ENCODE data around the gene DAZAP1.
A peak's percentile ranks its signal among the peaks of the same experiment; 100 is the strongest.

The DAZAP1 gene

DNA sequence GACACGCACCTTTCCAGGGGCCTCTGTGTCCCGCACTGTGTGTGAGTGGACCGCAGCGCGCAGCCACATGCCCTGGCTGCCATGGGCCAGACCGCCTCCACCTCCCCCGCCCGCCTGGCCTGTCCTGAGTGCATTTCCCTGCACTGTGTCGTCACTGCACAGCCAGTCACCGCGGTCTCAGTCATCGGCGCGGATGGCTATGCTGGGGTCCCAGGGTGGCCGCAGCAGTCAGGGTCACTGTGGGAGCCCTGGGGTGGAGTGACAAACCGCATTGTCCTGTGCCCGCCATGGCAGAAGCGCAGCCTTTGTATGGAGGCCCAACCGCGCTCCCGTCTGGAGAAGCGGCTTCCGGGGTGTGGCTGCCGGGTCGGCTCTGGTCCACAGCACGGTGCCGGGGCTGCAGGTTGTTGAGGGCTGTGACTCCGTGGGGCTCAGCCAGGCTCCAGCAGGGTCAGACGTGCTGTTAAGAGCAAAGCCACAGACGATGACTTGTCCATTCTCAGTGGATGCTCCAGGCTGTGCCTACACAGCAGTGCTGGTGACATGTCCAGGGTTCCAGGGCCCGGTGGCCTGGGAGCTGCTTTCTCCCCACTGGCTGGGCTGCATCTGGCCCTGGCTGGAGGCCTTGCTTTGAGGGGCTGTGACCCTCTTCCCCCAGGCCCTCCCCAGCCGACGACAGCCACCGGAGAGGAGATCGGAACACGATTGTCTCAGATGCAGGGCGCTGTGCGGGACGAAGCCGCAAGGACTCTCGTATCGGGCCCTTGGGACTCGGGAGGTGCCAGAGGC lies 30.0 kb upstream of the DAZAP1 start:
- no peak for DNase-seq (ENCODE audit: low read depth)

- no peak for DNase-seq (ENCODE audit: low read depth)
Observed at GRCh38 chr19:1377965-1378785, 29.2 kb upstream of the DAZAP1 start.

DNA sequence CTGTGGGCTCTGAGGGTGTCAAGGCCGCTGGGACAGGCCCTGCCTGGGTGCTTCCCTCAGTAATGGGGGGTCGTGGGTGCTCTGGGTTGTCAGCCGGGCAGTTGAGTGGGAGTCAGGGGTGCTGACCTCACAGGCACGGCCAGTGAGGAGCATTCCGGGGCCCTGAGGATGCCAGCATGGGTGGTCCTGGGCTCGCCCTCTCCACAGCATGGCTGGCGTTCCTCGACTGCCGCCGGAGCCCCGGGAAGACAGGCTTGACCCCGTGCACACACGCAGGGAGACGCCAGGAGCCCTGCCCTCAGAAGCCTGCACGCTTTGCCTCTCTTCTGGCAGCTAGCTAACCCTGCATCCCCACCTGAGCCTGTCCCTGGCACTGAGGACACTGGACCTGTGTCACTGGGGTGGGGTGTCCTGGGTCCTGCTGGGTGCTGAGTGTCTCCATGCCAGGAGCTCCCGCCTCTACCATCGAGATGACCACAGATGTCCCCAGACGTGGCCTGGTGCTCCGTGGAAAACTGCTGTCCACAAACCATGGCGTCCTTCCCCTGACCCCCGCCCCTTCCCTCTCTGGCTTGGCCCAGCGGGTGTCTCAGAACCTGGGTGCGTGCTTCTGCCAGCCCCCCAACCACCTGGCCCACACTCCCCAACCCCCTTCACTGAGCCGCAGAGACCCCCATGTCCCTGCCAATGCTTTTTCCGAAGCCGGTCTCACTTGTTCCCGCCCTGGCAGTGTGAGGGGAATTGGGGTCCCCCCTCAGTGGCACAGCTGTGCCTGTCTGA lies 28.1 kb upstream of the DAZAP1 start:
- DNase-seq (ENCODE audit: low read depth): no peak

DNA sequence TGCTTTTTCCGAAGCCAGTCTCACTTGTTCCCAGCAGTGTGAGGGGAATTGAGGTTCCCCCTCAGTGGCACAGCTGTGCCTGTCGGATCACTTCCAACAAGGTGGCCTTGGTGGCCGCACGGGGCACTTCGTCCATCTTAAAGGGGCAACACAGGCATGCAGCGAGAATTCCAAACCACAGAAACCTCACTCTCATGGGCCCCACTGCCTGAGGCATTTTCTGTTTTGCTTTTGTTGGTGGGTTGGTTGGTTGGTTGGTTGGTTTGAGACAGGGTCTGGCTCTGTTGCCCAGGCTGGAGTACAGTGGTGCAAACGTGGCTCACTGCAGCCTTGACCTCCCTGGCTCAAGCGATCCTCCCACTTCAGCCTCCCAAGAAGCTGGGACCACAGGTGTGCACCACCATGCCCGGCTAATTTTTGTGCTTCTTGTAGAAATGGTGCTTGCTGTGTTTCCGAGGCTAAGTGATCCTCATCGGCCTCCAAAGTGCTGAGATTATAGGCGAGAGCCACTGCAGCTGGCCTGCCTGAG lies 27.4 kb upstream of the DAZAP1 start:
- DNase-seq (ENCODE audit: low read depth): no peak

GRCh38 chr19:1382250-1382649 lies 25.1 kb upstream of the DAZAP1 start:
- DNase-seq (ENCODE audit: low read depth): no peak

DNA sequence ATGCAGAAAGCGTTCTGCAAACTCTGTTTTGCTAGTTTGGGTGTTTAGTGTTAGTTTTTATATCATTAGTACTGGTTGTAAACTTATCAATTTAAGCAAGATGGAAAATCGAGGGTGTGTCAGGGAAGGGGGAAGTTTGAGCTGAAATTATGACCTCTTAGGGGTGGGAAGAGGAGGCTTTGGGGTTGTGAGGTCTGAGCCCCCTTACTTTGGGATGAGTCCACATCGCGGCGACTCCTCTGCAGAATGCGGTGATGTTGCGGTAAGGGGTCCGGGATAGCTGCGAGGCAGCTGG lies 24.4 kb upstream of the DAZAP1 start:
- no peak for DNase-seq (ENCODE audit: low read depth)

DNA sequence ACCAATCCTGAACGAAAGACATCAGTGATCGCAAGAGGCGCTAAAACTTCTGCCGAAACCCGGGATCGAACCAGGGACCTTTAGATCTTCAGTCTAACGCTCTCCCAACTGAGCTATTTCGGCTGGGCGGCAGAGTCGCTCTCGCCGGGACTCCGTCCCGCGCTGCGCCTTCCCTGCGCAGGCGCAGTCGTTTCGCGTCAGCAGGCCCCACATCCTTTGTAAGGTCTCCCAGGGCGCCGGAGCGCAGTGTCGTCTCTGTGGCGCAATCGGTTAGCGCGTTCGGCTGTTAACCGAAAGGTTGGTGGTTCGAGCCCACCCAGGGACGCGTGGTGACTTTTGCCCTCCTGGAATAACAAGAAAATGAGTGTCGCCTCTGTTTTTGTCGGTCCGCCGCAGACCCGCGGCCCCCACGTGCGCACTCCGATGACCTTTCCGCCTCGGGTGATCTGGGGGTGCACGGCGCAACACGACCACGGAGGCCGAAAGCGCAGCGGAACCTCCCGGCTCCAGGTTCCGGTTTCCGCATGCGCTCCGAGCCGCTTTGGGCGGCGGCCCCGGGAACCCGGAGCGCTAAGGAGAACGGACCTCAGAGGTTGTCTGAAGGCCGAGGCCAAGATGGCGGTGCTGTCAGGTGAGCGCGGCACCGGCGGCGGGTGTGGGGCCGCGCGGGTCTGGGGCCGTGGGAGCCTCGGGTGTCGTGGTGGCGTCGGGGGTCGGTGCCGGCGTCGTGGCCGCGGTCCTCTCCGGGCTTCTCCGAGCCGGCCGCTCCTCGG lies 23.9 kb upstream of the DAZAP1 start, which contains the start of gene NDUFS7:
Gene NDUFS7 (plus strand): TSS at position 596 of the 773 bp plus-strand sequence. CDS start 20 bp downstream, at position 616.
- DNase-seq (ENCODE audit: low read depth): peak; percentile 80

DNA sequence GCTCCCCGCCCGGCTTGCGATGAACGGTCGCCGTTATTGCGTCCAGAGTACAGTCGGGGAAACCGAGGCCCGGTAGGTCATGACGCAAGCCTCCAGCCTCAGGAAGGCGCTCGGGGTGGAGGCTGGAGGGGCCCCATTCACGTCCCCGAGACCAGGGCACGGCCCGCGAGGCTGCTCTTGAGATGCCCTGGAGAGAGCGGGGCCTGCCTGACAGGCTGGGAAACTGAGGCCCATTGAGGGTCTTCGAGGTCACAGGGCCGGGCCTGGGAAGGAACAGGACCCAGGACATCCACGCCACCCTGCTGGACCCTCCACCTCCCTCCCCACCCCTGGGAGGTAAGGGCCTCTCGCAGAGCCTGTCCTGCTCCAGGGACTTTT lies 23.3 kb upstream of the DAZAP1 start:
- DNase-seq (ENCODE audit: low read depth): no peak

DNA sequence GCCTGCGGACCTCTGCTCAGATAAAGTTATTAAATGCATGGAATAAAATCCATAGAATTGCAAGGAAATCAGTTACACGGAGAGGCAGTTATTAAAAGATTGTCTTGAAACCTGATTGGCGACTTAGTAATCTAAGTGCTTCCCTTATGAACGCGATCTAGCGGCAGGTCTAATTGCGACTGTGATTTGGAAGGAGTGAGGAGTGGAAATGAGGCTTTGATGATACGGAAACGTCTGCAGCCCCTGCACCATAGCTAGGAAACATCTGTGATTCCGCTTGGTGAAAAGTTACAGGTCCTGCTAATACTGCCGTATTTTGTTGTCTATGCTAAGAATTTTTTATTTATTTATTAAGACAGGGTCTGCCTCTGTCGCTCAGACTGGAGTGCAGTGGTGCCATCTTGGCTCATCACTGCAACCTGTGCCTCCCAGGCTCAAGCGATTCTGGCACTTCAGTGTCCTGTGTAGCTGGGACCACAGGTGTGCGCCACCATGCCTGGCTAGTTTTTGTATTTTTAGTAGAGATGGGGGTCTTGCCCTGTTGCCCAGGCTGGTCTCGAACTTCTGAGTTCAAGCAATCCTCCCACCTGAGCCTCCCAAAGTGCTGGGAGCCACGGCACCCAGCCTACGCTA lies 22.8 kb upstream of the DAZAP1 start:
- DNase-seq (ENCODE audit: low read depth): no peak

- DNase-seq (ENCODE audit: low read depth): no peak
Observed at GRCh38 chr19:1385816-1386215, 21.6 kb upstream of the DAZAP1 start.

GRCh38 chr19:1386945-1387683 lies 20.3 kb upstream of the DAZAP1 start:
- no peak for DNase-seq (ENCODE audit: low read depth)

DNA sequence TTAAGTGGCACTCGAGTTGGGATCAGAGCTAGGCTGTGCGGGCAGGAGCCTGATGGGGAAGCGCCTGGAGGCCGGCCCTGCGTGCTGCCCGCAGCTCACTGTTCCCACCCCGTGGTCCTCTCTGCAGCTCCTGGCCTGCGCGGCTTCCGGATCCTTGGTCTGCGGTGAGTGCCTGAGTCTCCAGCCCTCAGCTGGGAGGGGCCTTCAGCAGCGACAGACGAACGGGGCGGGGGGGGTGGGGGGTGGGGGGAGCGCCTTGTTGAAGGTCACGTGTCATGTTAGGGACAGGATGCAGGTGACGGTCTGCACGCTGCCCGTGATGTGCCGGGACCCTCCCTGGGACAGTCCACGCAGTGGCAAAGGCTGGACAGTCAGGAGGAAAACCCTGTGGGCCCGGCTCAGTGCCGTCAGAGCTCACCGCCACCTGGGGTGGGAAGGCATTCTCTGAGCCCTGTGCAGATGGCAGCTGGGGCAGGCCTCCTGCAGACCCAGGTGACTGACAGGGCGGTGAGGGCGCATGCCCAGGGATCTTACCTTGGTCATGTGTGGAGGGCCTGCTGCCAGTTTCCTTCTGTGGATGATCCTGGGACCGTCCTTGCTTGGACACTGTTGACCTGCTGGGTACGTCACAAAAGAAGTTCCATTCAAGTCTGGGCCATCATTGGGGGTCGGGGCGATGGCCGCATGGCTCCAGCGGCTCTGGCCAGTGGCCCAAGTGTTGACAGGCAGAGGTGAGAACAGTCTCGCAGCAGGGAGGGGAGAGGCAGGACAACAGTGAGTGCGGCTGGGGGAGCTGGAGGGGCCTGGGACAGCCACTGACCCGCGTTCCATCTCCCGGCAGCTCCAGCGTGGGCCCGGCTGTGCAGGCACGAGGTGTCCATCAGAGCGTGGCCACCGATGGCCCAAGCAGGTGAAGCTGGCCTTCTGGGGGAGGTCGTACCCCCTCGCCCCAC lies 19.4 kb upstream of the DAZAP1 start:
- no peak for DNase-seq (ENCODE audit: low read depth)

DNA sequence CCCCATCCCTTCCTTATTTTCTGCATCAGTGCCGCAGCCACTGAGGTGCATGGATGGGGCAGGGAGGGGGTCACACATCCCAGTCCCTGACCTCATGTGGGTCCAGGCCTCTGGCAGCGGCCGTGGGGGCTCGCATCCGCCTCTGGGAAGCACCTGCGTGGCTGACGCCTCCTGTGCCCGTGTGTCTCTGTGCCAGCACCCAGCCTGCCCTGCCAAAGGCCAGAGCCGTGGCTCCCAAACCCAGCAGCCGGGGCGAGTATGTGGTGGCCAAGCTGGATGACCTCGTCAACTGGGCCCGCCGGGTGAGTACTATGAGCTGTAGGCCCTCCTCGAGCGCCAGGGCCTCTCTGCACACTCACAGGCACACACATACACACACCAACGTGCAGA lies 18.8 kb upstream of the DAZAP1 start:
- no peak for DNase-seq (ENCODE audit: low read depth)

- no peak for DNase-seq (ENCODE audit: low read depth)
Observed at GRCh38 chr19:1389033-1389940, 18.1 kb upstream of the DAZAP1 start.

DNA sequence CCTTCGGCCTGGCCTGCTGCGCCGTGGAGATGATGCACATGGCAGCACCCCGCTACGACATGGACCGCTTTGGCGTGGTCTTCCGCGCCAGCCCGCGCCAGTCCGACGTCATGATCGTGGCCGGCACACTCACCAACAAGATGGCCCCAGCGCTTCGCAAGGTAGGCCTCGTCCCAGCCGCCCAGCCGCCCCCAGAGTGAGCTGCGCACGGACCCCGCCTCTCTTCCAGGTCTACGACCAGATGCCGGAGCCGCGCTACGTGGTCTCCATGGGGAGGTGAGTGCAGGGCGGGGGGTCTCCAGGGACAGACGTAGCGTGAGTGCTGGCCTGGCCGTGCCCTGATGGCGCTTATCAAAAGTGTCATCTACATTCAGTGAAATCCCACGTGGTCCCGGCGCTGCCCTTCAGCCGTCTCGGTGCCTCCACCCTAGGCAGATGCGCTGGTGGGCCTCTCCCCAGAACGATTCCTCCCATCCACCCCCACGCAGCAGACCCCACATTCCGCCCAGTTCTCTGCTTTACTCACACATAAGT lies 16.4 kb upstream of the DAZAP1 start:
- DNase-seq (ENCODE audit: low read depth): no peak

DNA sequence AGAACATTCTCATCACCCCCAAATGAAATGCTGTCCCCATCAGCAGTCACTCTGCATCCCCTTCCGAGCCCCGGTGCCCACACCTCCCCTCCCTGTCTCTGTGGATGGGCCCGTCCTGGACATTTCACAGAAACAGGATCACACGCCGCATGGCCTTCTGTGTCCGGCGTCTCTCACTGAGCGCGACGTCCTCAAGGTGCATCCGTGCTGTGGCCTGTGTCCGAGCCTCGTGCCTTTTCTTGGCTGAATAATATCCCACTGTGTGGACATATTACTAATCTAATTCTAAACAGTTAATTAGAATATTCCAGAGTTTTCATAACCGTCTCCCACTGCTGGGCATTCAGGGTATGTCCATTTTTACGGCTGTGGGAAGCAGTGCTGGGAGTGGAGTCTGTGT lies 15.0 kb upstream of the DAZAP1 start:
- no peak for DNase-seq (ENCODE audit: low read depth)

DNA sequence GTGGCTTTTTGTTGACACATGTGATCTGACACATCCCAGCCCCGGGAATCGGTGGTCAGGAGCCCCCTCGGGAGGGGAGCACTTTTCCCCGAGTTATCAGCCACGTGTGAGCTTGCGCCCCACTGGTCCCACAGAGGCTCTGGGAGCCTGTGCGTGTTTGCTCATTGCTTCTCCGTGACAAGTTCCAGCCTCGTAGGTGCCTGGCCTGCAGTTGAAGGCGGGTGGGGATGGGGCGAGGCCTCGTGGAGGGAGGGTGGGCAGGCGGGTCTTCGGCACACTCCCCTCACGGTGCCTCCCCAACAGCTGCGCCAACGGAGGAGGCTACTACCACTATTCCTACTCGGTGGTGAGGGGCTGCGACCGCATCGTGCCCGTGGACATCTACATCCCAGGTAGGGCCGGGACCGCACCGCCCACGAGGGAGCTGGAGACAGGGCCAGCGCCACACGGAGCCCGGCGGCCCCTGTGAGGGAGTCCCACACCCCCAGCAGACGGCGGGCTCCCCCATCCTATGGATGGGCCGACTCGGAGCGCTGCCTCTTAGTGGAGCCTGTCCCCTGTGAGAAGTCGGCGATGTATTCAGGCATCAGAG lies 14.4 kb upstream of the DAZAP1 start:
- no peak for DNase-seq (ENCODE audit: low read depth)

GRCh38 chr19:1393841-1394240 lies 13.5 kb upstream of the DAZAP1 start:
- DNase-seq (ENCODE audit: low read depth): no peak

Data from GM04504 (cell line).